ENCODE data around the gene PPP2R1A. TPM values are rescaled to one million over a fixed set of nuclear protein-coding genes. Genes with fewer than 3 reads are reported as not detected.
"Not testable (repeated sequence)": the region's sequence is repeated elsewhere in the genome, so short reads cannot be mapped to it uniquely, and the experiment has no call there.

PPP2R1A gene
- total RNA-seq, 2 donors from 2014 or later: 284 to 322 TPM

GRCh38 chr19:52196256-52196967 lies 6.6 kb downstream of the PPP2R1A start:
- peaks cover 0 to 89% of the 10 kb centered on the region in 2 donors for H3K4me1 ChIP-seq
- peaks cover 36% of the 10 kb centered on the region for H3K36me3 ChIP-seq
- H3K9me3 ChIP-seq: no peaks in the 10 kb centered on the region
- no peak for DNase-seq (ENCODE audit: low spot score)
- peak overlapping the region; percentile 51 to 65 for H3K27ac ChIP-seq
- no peaks in the 10 kb centered on the region for H3K27me3 ChIP-seq
- no peak overlapping the region for H3K4me3 ChIP-seq
- TF ChIP-seq, protein P1, sequence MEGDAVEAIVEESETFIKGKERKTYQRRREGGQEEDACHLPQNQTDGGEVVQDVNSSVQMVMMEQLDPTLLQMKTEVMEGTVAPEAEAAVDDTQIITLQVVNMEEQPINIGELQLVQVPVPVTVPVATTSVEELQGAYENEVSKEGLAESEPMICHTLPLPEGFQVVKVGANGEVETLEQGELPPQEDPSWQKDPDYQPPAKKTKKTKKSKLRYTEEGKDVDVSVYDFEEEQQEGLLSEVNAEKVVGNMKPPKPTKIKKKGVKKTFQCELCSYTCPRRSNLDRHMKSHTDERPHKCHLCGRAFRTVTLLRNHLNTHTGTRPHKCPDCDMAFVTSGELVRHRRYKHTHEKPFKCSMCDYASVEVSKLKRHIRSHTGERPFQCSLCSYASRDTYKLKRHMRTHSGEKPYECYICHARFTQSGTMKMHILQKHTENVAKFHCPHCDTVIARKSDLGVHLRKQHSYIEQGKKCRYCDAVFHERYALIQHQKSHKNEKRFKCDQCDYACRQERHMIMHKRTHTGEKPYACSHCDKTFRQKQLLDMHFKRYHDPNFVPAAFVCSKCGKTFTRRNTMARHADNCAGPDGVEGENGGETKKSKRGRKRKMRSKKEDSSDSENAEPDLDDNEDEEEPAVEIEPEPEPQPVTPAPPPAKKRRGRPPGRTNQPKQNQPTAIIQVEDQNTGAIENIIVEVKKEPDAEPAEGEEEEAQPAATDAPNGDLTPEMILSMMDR (IDR thresholded peaks at IDR 0.05): no peak

DNA sequence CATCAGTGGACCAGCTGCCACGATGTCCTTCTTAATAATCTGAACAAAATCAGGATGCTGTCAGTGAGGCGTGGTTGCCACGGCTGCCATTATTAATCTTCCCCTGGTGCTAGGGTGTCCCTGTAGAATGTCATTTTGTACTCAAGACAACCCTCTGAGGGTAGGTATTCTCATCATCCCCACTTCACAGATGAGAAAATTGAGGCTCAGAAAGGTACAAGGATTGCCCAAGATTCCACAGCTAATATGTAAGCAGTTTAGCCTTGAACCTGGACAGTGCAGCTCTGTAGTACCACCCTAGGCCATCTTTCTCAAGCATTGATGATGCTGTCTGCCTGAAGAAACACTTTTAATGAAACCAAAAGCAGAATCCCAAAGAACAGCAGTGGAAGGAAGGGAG lies 8.1 kb downstream of the PPP2R1A start:
- H3K27ac ChIP-seq: peak overlapping the region; percentile 85 to 87
- DNase-seq (ENCODE audit: low spot score): no peak
- TF ChIP-seq, protein P1 (IDR thresholded peaks at IDR 0.05): no peak
- H3K9me3 ChIP-seq: no peaks in the 10 kb centered on the region
- peaks cover 47% of the 10 kb centered on the region for H3K36me3 ChIP-seq
- H3K27me3 ChIP-seq: no peaks in the 10 kb centered on the region
- H3K4me3 ChIP-seq: no peak overlapping the region
- H3K4me1 ChIP-seq: peaks cover 0 to 82% of the 10 kb centered on the region in 2 donors

DNA sequence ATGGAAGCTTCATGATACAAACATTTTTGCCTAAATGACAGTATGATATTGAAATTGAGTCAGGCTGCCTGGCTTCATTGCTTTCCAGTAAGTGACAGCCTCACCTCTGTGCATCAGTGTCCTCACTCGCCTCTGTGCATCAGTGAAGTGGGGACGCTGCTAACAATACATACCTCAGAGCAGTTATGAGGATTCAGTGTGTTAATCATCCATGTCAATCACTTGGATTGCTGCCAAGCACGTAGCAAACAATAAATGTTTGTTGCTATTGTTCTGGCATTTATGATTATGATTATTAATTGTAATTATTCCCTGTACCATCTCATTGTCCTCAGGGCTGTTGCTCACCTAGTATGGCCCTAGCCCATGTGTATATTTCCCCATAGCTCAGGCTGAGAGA lies 8.8 kb downstream of the PPP2R1A start:
- Histone ChIP-seq H3K36me3 (peaks cover 49% of the 10 kb centered on the region), H3K4me3 (no peak overlapping the region), H3K9me3 (no peaks in the 10 kb centered on the region), H3K4me1 (peaks cover 0 to 74% of the 10 kb centered on the region in 2 donors), H3K27ac (peak overlapping the region; percentile 85 to 87), H3K27me3 (no peaks in the 10 kb centered on the region)
- TF ChIP-seq, protein P1 (IDR thresholded peaks at IDR 0.05): no peak
- DNase-seq (ENCODE audit: low spot score): no peak

DNA sequence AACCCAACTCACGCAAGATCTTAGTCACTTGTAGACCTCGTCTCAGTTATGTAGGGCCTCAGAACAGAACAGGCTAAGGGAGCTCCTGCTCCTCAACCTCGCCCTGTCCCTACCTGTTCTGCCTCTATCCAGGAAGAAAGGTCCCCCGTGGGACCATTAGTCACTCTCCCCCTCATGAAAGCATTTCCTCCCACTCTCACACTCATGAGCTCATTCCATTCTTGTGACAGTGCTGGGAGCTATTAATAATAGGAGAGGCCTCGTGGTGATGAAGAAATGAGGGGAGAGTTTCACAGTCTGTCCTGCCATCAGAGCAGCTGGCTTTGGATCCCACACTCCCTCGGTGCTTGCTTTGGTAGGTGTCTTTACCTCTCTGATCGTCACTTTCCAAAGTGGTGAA lies 10.2 kb downstream of the PPP2R1A start:
- H3K36me3 ChIP-seq: peaks cover 61% of the 10 kb centered on the region
- H3K9me3 ChIP-seq: no peaks in the 10 kb centered on the region
- peak; percentile 82 for DNase-seq (ENCODE audit: low spot score)
- TF ChIP-seq, protein P1 (IDR thresholded peaks at IDR 0.05): no peak
- H3K4me3 ChIP-seq: no peak overlapping the region
- H3K27ac ChIP-seq: peak overlapping the region; percentile 85 to 87
- peaks cover 0 to 61% of the 10 kb centered on the region in 2 donors for H3K4me1 ChIP-seq
- no peaks in the 10 kb centered on the region for H3K27me3 ChIP-seq

GRCh38 chr19:52200755-52201391 lies 11.0 kb downstream of the PPP2R1A start:
- H3K27me3 ChIP-seq; H3K9me3 ChIP-seq; DNase-seq (ENCODE audit: low spot score); H3K4me3 ChIP-seq: not testable (repeated sequence)
- H3K27ac ChIP-seq: peak overlapping the region; percentile 85 to 87
- H3K36me3 ChIP-seq: peaks cover 61% of the 10 kb centered on the region
- H3K4me1 ChIP-seq: peaks cover 0 to 53% of the 10 kb centered on the region in 2 donors

- Histone ChIP-seq H3K4me1 (peaks cover 0 to 8% of the 10 kb centered on the region in 2 donors), H3K4me3 (no peak overlapping the region)
- DNase-seq (ENCODE audit: low spot score): no peak
Measured at GRCh38 chr19:52206481-52206880, 16.6 kb downstream of the PPP2R1A start.

More at GRCh38 chr19:52206481-52206880, 16.6 kb downstream of the PPP2R1A start:
- Histone ChIP-seq H3K27me3 (no peaks in the 10 kb centered on the region), H3K9me3 (no peaks in the 10 kb centered on the region), H3K36me3 (peaks cover 88% of the 10 kb centered on the region), H3K27ac (peak overlapping the region in 1 of 2 donors; percentile 54)
- TF ChIP-seq, protein P1 (IDR thresholded peaks at IDR 0.05): no peak
